Kasumi-1 (cell line): ENCODE data around the gene NAALADL1.

Source experiments
- DNase-seq, 2 experiments: peaks; one replicate each; lab custom pipeline; 2025; lab: John Stamatoyannopoulos, UW

Gene NAALADL1

GRCh38 chr11:65058419-65059054 is at the start of gene NAALADL1:
Gene NAALADL1 (minus strand): TSS chr11:65058553. CDS start chr11:65058521, 32 bp downstream.
- no peak for DNase-seq

- DNase-seq = no peak
These were observed 49.6 kb upstream of the NAALADL1 start for GRCh38 chr11:65107751-65108468.

DNA sequence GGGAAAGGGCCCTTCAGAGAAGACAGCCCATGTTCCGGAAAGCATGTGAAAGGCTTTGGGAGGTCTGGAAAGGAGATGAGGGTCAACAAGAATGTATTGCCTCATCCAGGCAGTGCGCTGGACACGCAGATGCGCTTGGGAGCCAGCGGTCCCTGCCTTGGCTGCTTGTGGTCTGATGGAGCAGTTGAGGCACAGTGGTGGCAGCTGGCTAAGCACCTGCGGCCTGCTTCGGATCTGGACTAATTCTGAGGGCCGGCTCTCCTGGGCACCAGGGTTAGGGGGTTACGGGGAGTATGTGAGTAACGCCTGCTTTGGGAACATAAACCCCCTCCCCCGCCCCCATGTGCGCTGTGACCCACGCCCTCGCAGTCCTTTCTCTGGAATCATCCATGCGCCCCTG is 48.7 kb upstream of the NAALADL1 start:
- no peak for DNase-seq

- no peak for DNase-seq
These were observed 46.3 kb upstream of the NAALADL1 start for GRCh38 chr11:65104628-65105027.

DNA sequence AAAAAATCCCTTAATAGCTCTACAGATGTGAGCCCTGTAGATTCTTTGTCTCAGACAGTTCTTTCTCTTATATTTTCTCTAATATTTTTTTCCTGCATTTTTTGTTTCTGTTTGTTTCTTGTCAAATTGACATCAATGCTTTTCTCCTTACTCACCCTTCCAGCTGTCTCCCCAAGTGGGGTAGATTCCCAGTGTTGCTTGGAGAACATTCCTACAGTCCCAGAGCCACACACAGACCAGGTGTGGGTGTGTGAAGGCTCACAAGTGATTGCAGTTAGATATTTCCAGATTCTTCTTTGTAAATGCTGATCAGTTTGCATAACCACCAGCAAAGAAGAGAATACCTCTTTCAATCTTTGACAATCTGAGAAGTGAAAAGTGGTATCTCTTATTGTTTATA is 45.1 kb upstream of the NAALADL1 start:
- no peak for DNase-seq

GRCh38 chr11:65102142-65103095 is 44.1 kb upstream of the NAALADL1 start:
- DNase-seq = no peak

DNA sequence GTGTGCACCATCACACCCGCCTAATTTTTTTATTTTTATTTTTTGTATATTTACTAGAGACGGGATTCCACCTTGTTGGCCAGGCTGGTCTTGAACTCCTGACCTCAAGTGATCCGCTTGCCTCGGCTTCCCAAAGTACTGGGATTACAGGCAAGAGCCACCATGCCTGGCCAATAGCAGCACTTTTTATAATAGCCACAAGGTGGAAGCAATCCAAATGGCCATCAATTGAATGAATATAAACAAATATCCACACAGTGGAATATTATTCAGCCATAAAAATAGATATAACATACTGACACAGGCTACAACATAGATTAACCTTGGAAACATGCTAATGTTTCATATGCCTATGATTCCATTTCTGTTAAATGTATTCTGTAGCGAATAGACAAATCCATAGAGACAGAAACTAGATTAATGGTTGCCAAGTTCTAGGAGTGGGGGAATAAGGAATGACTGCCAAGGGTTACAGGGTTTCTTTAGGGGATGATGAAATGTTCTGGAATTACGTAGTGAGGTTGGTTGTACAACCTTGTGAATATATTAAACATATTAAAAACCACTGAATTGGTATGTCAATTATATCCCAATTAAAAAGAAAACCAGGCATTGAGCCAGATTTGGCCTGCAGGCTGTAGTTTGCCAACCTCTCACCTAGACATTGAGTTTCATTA is 42.5 kb upstream of the NAALADL1 start:
- no peak for DNase-seq

DNA sequence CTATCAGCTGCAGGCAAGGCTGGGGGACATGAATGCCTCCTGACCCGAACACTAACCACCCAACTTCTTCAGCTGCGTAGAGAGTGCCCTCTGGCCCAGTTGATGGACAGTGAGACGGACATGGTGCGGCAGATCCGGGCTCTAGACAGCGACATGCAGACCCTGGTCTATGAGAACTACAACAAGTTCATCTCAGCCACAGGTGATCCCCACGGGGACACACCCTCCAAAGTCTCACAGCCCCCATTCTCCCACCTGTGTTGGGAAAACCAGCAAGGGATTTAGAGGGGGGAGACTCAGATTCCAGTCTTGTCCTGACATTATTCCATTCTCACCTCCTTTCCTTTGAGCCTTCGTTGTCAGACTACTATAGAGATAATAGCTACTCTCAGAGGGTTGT is 38.6 kb upstream of the NAALADL1 start:
- no peak for DNase-seq

DNA sequence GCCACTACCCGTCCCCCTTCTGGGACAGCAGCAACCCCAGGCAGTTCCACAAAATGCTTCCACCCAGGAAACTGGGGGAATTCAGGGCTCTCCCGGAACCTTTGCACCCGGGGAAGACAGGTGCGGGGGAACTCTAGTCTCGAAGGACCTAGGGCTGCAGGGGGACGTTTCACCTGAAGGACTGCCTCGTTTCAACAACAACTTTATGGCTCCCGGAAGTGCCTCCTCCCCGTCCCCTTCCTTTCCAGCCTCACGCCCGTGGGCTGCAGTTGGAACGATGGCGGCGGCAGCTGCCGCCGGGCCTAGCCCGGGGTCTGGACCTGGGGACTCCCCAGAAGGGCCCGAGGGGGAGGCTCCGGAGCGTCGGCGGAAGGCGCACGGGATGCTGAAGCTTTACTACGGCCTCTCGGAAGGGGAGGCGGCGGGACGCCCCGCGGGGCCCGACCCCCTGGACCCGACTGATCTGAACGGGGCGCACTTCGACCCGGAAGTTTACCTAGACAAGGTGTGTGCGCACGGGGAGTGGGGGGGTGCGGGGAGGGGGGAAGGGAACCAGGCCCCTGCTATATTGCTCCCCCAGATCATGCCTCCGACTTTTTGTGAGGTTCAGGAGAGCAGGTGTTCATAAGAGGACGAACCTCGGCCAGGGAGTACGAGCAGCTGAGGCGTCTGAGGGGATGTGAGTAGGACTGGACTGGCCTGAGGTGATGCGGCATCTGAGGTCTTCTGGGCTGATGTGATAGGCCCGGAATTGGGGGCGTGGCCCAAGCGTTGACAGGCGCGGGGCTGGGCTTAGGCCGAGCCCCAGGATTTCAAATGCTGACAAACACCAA is 37.8 kb upstream of the NAALADL1 start, which contains the start of gene VPS51:
Gene VPS51, plus strand, starts transcription at position 241 of the 833 bp plus-strand sequence. Its CDS starts 37 bp downstream, at position 278.
- DNase-seq = peak; percentile 90 to 95

GRCh38 chr11:65095427-65095826 is 37.1 kb upstream of the NAALADL1 start:
- DNase-seq = no peak

- no peak for DNase-seq
These were observed 32.3 kb upstream of the NAALADL1 start for GRCh38 chr11:65090628-65091027.

DNA sequence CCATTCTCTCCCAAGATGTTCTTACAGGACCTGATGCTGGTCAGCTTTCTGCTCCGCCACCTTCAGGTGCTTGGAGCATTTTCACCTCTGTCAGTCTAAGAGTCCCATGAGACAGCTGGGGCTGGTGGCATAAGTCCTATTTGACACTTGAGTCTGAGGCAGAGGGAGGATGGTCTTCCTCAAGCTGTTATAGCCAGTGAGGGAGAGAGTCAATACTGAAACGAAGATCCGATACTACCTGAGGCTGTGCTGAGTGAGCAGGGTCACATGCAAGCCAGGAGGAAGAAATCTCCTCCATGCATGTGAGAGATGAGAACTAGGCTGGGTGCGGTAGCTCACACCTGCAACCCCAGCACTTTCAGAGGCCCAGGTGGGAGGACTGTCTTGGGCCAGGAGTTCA is 31.3 kb upstream of the NAALADL1 start:
- DNase-seq = no peak

DNA sequence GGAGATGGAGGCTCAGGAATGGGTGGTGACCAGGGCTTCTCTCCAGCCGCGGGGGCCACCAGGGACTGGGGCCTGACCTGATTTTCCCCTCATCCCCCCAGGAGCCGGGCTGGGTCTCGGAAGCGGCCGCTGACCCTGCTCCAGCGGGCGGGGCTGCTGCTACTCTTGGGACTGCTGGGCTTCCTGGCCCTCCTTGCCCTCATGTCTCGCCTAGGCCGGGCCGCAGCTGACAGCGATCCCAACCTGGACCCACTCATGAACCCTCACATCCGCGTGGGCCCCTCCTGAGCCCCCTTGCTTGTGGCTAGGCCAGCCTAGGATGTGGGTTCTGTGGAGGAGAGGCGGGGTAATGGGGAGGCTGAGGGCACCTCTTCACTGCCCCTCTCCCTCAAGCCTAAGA is 29.5 kb upstream of the NAALADL1 start:
- no peak for DNase-seq

DNA sequence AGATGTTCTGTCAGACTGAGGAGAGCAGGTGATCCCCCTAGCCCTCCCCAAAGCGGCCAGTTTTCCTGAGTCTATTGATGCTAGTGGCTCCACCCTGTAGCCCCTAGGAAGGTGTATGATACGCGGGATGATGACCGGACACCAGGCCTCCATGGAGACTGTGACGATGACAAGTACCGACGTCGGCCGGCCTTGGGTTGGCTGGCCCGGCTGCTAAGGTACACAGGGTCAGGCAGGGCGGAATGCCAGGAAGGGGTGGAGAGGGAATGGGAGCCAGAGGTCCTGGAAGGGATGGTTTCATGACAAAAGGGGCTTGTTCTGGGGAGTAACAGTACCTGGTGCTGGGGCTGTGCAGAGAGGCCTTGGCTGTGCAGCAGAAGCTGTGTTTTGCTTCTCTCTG is 28.9 kb upstream of the NAALADL1 start:
- DNase-seq = no peak

DNA sequence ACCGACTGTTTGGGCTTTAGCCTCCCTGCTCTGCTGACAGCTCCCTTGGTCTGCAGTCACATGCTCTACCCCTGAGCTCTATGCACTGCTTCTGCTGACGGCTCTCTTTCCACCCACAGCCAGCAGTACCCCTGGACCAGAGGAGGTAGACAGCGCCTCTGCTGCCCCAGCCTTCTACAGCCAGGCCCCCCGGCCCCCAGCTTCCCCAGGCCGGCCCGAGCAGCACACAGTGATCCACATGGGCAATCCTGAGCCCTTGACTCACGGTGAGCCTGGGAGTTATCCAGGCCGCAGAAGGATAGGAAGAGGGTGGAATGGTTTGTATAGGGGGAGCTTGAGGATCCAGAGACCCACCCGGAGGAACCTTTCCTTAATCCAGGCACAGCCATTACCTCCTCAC is 28.5 kb upstream of the NAALADL1 start:
- no peak for DNase-seq

GRCh38 chr11:65085446-65085845 is 27.1 kb upstream of the NAALADL1 start:
- DNase-seq = no peak

DNA sequence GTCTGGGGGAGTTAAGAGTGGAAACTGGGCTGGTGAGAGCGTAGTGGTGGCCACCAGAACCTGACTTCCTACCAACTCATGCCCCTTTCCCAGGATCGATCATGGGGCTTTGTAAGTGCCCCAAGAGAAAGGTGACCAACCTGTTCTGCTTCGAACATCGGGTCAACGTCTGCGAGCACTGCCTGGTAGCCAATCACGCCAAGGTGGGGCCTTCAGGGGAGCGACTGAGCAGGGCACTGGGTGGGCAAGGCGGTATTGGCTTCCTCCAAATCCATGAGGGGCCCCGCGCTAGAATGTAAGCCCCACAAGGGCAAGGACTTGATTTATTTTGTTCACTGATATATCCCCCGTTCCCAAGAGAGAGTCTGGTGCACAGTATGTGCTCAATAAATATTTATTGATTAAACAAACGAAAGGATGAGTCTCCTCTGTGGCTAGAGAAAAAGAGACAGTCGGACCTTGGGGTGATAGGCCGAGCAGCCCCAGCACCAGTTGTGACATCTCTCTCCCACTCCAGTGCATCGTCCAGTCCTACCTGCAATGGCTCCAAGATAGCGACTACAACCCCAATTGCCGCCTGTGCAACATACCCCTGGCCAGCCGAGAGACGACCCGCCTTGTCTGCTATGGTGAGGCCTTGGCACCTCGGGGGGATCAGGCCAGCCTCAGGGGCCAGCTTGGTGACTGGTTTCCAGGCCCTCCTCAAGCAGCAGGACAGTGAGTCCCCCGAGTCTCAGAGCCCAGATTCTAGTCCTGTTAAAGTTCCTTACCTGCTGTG is 26.4 kb upstream of the NAALADL1 start:
- peak in 1 of 2 experiments; percentile 47 for DNase-seq

DNA sequence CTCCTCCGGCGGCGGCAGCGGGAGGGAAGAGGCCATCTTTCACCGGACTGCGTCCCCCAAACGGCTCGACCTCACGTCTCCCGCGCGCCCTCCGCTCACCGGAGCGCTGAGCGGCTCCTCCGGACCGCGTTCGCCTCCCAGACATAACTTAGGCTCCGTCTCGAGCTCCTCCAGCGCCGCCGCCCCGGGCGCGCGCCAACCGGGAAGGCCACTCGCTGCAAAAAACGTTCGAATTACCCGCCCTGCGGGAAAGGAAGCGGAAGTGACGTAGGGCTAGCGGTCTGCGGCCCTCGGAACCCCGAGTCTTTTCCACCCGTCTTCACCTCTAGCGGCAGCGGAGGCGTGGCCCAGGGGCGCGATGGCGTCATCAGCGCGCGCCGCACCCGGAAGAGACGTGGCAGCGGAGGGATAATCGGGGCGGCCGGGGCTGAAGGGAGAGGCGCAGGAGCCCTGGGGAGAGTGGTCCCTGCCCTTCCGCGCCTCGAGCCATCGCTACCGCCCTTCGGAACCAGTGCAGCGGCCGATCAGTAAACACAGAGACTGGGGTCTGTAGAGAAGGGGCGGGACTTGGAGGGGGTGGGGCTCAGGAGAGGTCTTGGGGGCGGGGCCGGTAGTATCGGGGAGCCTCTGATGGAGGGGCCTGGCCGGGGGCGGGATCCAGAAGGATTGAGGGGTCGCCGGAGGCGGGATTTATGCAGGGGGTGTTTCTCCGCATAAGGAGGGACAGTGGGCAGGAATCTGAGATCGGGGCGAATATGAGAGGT is 25.7 kb upstream of the NAALADL1 start, which contains the start of the genes CDCA5 and ZFPL1:
Gene CDCA5, minus strand, starts transcription at position 207 of the 764 bp plus-strand sequence. Its CDS starts 62 bp downstream, at position 145.
Gene ZFPL1, plus strand, starts transcription at position 389 of the 764 bp plus-strand sequence. CDS start 477 bp downstream, outside the sequence.
- peak; percentile 94 to 97 for DNase-seq
